Nucleus accumbens (tissue), 56 donors: ENCODE data around the gene PCDHGB2.

Experiments
- DNase-seq, 56 donors: peaks; one replicate each; lab custom pipeline; 2025; lab: John Stamatoyannopoulos, UW

The PCDHGB2 gene

DNA sequence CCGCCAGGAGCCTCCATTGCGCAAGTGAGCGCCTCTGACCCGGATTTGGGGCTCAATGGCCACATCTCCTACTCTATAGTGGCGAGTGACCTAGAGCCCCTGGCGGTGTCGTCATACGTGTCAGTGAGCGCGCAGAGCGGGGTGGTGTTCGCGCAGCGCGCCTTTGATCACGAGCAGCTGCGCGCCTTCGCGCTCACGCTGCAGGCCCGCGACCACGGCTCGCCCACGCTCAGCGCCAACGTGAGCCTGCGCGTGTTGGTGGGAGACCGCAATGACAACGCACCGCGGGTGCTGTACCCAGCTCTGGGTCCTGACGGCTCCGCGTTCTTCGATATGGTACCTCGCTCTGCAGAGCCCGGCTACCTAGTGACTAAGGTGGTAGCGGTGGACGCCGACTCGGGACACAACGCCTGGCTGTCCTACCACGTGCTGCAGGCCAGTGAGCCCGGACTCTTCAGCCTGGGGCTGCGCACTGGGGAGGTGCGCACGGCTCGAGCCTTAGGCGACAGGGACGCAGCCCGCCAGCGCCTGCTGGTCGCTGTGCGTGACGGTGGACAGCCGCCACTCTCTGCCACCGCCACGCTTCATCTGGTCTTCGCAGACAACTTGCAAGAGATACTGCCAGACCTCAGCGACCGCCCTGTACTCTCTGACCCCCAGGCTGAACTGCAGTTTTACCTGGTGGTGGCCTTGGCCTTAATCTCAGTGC lies 50.0 kb downstream of the PCDHGB2 start:
- DNase-seq, result no peak

DNA sequence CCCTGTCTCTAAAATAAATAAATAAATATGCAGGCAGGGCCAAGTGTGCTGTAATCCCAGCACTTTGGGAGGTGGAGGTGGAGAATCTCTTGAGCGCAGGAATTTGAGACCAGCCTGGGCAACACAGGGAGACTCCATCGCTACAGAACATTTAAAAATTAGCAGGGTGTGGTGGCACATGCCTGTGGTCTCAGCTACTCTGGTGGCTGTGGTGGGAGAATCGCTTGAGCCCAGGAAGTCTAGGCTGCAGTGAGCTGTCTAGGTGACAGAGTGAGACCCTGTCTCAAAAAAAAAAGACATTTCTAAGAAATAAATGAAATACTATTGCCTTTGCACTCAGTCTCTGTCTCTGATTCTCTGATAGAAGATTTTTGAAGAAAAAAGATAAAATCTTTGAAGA lies 51.8 kb downstream of the PCDHGB2 start:
- DNase-seq, result no peak
